Retinal pigment epithelial cell (primary cell): Measurements from ENCODE around the gene CHST13.
"Not testable (repeated sequence)": the region's sequence is repeated elsewhere in the genome, so short reads cannot be mapped to it uniquely, and the experiment has no call there.

Experiments
- DNase-seq: peaks from one replicate; pipeline ENCODE4 v3.0.0-alpha.2; 2010; ENCODE audit warnings: low read depth
- H3K4me3 ChIP-seq: 2 replicates; pipeline ENCODE4 v1.5.1; 2011; ENCODE audit warnings: mild to moderate bottlenecking, low read length, control low read depth, moderate library complexity
- TF ChIP-seq, protein P1 (sequence below): conservative IDR thresholded peaks from 2 replicates; pipeline ENCODE4 v1.5.1; 2011; ENCODE audit warnings: low read depth, low read length, control low read depth, inconsistent platforms

The CHST13 gene

DNA sequence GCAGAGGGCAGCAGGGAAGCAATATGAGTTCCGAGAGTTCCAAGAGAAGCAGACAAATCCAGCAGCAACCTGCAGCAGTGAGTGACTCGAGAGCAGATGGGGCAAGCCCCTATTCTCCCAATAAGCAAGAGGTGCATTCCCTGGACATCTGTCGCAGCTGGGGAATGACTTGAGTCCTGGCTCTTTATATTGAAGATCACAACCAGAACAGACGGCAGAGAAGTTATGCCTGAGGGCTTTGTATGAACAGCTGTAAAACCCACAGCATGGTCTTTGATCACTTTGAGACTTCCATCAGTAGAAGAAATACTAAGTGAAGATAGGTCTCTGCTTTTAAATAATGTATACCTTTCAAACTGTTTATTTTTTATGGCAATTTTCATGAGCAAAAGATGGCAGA is 58.4 kb downstream of the CHST13 start:
- no peak for DNase-seq
- TF ChIP-seq, protein P1, sequence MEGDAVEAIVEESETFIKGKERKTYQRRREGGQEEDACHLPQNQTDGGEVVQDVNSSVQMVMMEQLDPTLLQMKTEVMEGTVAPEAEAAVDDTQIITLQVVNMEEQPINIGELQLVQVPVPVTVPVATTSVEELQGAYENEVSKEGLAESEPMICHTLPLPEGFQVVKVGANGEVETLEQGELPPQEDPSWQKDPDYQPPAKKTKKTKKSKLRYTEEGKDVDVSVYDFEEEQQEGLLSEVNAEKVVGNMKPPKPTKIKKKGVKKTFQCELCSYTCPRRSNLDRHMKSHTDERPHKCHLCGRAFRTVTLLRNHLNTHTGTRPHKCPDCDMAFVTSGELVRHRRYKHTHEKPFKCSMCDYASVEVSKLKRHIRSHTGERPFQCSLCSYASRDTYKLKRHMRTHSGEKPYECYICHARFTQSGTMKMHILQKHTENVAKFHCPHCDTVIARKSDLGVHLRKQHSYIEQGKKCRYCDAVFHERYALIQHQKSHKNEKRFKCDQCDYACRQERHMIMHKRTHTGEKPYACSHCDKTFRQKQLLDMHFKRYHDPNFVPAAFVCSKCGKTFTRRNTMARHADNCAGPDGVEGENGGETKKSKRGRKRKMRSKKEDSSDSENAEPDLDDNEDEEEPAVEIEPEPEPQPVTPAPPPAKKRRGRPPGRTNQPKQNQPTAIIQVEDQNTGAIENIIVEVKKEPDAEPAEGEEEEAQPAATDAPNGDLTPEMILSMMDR, result no peak
- no peak overlapping the region for H3K4me3 ChIP-seq

DNA sequence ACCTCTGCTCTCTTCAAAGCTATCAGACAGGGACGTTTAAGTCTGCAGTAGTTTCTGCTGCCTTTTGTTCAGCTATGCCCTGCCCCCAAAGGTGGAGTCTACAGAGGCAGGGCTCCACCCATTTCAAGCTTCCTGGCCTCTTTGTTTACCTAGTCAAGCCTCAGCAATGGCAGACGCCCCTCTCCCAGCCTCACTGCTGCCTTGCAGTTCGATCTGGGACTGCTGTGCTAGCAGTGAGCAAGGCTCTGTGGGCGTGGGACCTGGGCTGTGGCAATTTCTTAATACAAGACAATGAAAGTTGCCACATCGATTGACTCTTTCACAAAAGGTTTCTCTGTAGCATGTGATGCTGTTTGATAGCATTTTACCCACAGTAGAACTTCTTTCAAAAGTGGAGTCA is 67.6 kb downstream of the CHST13 start:
- not testable (repeated sequence) for DNase-seq

More for the DNA sequence above, 67.6 kb downstream of the CHST13 start:
- H3K4me3 ChIP-seq, result not testable (repeated sequence)
